Measurements from ENCODE around the gene DLGAP1. TPM values are rescaled to one million over a fixed set of nuclear protein-coding genes. Genes with fewer than 3 reads are reported as not detected.

The DLGAP1 gene
- total RNA-seq, 1 donor from 2014 or later: 7.7 TPM

DNA sequence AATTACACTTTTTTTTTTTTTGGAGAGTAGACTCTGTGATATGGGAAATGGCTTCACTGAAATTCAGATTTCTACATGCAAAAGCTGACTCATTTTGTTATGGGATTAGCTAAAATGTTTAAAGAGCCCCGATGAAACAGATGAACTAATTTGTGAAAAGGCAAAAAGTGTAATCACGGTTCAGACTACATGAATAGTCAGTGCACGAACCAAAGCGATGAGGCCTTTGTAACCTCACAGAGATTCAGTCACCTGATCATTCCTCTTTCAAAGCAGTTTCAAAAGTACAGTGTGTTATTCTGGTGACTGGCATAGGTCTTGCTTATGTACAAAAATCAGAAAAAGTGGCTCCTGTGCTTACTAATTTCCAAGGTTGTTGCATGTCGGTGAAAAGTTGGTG, 960.5 kb downstream of the DLGAP1 start:
- no peak for DNase-seq (ENCODE audit: low spot score)
- no peak overlapping the region for H3K4me3 Mint-ChIP-seq (ENCODE audit: unreplicated experiment)
- H3K36me3 Mint-ChIP-seq (ENCODE audit: low read depth): no peaks in the 10 kb centered on the region
- no peaks in the 10 kb centered on the region for H3K9me3 Mint-ChIP-seq (ENCODE audit: low read depth)
- TF ChIP-seq, protein P1, sequence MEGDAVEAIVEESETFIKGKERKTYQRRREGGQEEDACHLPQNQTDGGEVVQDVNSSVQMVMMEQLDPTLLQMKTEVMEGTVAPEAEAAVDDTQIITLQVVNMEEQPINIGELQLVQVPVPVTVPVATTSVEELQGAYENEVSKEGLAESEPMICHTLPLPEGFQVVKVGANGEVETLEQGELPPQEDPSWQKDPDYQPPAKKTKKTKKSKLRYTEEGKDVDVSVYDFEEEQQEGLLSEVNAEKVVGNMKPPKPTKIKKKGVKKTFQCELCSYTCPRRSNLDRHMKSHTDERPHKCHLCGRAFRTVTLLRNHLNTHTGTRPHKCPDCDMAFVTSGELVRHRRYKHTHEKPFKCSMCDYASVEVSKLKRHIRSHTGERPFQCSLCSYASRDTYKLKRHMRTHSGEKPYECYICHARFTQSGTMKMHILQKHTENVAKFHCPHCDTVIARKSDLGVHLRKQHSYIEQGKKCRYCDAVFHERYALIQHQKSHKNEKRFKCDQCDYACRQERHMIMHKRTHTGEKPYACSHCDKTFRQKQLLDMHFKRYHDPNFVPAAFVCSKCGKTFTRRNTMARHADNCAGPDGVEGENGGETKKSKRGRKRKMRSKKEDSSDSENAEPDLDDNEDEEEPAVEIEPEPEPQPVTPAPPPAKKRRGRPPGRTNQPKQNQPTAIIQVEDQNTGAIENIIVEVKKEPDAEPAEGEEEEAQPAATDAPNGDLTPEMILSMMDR (IDR thresholded peaks at IDR 0.05): no peak
- H3K4me1 Mint-ChIP-seq (ENCODE audit: low read depth): peaks cover 18% of the 10 kb centered on the region
- peaks cover under 1% of the 10 kb centered on the region for H3K27me3 Mint-ChIP-seq (ENCODE audit: low read depth)
- H3K27ac Mint-ChIP-seq (ENCODE audit: unreplicated experiment): no peak overlapping the region

DNA sequence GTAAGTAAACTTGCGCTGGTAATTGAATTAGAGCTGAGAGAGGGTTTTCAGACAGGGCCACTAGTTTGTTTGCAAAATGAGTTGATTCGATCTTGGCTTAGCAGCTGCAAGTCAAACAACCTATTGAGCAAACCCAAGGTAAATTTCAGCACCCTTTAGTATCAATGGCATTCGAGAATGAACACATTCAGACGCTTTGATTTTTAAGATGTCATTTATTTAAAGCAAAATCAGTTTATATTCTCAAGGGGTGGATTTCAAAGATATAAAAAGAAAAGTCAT, 960.9 kb downstream of the DLGAP1 start:
- H3K27me3 Mint-ChIP-seq (ENCODE audit: low read depth): no peaks in the 10 kb centered on the region
- H3K4me1 Mint-ChIP-seq (ENCODE audit: low read depth): peaks cover 15% of the 10 kb centered on the region
- no peaks in the 10 kb centered on the region for H3K9me3 Mint-ChIP-seq (ENCODE audit: low read depth)
- no peak overlapping the region for H3K4me3 Mint-ChIP-seq (ENCODE audit: unreplicated experiment)
- TF ChIP-seq, protein P1 (IDR thresholded peaks at IDR 0.05): no peak
- H3K36me3 Mint-ChIP-seq (ENCODE audit: low read depth): no peaks in the 10 kb centered on the region
- no peak overlapping the region for H3K27ac Mint-ChIP-seq (ENCODE audit: unreplicated experiment)
- no peak for DNase-seq (ENCODE audit: low spot score)

DNA sequence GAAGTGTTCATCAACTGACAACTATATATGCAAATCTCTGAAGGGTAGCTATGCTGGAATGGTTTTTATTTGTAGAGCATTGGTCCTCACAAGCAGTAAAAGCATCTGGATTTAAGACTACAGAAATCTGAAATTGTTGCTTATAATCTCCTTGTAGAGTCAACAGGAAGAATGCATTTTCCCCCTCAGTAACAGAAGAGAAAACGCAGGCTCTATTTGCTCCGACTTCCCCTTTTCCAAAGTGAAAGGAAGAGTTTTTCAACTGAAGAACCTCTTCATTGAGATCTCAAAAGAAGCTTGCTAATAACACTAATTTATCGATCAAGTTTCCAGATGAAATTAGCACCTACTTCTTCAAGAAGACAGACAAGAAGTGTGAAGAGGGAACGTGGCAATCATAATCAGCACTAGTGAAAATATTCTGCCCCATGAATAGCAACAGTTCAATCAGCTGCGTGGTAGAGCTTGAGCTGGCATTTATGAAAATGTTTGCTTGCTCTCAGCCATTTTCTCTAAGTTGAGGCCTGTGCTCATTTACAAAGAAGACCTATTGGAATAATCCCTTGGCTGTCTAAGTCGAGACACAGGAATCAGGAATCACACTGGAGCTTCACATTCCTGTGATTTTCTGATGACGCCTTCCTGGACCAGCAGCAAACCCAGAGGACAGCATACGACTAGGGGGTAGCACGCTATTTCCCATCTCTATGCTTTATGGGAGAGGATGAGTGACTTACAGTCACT, 961.4 kb downstream of the DLGAP1 start:
- Mint-ChIP-seq H3K9me3 (ENCODE audit: low read depth) (no peaks in the 10 kb centered on the region), H3K36me3 (ENCODE audit: low read depth) (no peaks in the 10 kb centered on the region), H3K4me3 (ENCODE audit: unreplicated experiment) (no peak overlapping the region), H3K4me1 (ENCODE audit: low read depth) (peaks cover 12% of the 10 kb centered on the region), H3K27ac (ENCODE audit: unreplicated experiment) (no peak overlapping the region), H3K27me3 (ENCODE audit: low read depth) (no peaks in the 10 kb centered on the region)
- TF ChIP-seq, protein P1 (IDR thresholded peaks at IDR 0.05): no peak
- no peak for DNase-seq (ENCODE audit: low spot score)

DNA sequence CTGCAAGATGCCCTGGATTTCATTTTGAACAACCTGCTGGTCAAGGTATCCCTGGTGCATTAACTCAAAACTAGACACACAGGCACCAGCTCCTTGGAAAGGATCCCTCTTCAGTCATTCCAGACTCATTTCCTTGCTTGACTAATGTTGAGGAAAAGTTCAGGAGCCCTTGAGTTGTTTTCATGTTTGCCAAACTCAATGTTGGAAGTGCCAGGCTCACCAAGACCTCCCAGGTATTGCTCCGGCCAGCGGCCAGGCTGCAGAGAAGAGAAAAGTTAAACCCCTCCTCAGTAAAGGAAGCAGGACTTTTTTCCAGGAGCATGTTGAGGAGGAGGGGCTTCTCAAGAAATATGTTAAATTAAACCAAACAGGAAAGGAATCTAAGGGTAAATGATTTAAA, 962.4 kb downstream of the DLGAP1 start:
- Mint-ChIP-seq H3K9me3 (ENCODE audit: low read depth) (no peaks in the 10 kb centered on the region), H3K4me1 (ENCODE audit: low read depth) (peaks cover 9% of the 10 kb centered on the region)

DNA sequence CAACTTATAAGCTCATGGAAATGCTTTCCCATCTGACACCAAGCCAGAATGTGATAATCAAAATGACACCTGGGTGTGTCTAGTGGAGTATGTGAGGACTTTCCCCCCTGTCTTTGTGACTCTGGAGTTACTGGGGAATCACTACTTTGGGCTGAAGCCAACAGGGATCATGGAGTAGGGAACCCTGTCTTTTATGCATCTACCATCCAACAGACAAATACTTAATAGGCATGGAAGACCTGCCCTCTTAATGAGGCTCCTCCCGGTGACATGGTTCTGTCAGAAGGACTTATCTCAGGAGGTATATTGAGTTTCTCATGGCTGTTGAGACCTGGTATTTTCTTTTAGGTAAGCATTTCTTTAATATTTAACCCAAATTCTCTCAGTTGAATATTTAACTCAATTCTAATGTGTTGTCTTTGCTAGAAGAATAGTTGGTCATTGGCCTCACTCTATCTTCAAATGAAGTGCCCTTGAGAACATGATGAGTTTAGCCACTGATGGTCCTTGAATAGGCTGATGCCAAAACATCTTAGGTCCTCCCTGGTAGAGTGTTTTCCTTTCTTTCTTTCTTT, 963.0 kb downstream of the DLGAP1 start:
- no peak overlapping the region for H3K27ac Mint-ChIP-seq (ENCODE audit: unreplicated experiment)
- no peaks in the 10 kb centered on the region for H3K36me3 Mint-ChIP-seq (ENCODE audit: low read depth)
- no peaks in the 10 kb centered on the region for H3K27me3 Mint-ChIP-seq (ENCODE audit: low read depth)
- no peaks in the 10 kb centered on the region for H3K9me3 Mint-ChIP-seq (ENCODE audit: low read depth)
- H3K4me3 Mint-ChIP-seq (ENCODE audit: unreplicated experiment): no peak overlapping the region
- DNase-seq (ENCODE audit: low spot score): no peak
- H3K4me1 Mint-ChIP-seq (ENCODE audit: low read depth): peaks cover 9% of the 10 kb centered on the region
- TF ChIP-seq, protein P1 (IDR thresholded peaks at IDR 0.05): no peak

More for the DNA sequence above, 962.4 kb downstream of the DLGAP1 start:
- no peak overlapping the region for H3K27ac Mint-ChIP-seq (ENCODE audit: unreplicated experiment)
- no peak overlapping the region for H3K4me3 Mint-ChIP-seq (ENCODE audit: unreplicated experiment)
- H3K27me3 Mint-ChIP-seq (ENCODE audit: low read depth): no peaks in the 10 kb centered on the region
- TF ChIP-seq, protein P1 (IDR thresholded peaks at IDR 0.05): no peak
- DNase-seq (ENCODE audit: low spot score): no peak
- H3K36me3 Mint-ChIP-seq (ENCODE audit: low read depth): no peaks in the 10 kb centered on the region
